ENCODE data around the gene GLI3. TPM values are rescaled to one million over a fixed set of nuclear protein-coding genes. Genes with fewer than 3 reads are reported as not detected.

GLI3 gene
- total RNA-seq, 1 donor from 2014 or later = 136 TPM

GRCh38 chr7:42236266-42236975 lies 588 bp downstream of the GLI3 start:
- H3K36me3 Mint-ChIP-seq (ENCODE audit: low read depth) = peaks cover 3% of the 10 kb centered on the region
- peaks cover 71% of the 10 kb centered on the region for H3K4me1 Mint-ChIP-seq
- no peak for TF ChIP-seq CTCF (conservative IDR thresholded peaks at IDR 0.05)
- no peaks in the 10 kb centered on the region for H3K27me3 Mint-ChIP-seq (ENCODE audit: low read depth)
- no peaks in the 10 kb centered on the region for H3K9me3 Mint-ChIP-seq
- H3K27ac Mint-ChIP-seq (ENCODE audit: unreplicated experiment) = peak overlapping the region; percentile 96
- peak; percentile 55 for DNase-seq (ENCODE audit: low read depth, low spot score)
- peak overlapping the region; percentile 96 for H3K4me3 Mint-ChIP-seq

GRCh38 chr7:42235741-42236161 lies 1.3 kb downstream of the GLI3 start:
- peaks cover 3% of the 10 kb centered on the region for H3K36me3 Mint-ChIP-seq (ENCODE audit: low read depth)
- no peak for DNase-seq (ENCODE audit: low read depth, low spot score)
- peak overlapping the region; percentile 96 for H3K4me3 Mint-ChIP-seq
- H3K9me3 Mint-ChIP-seq = no peaks in the 10 kb centered on the region
- peak overlapping the region; percentile 96 for H3K27ac Mint-ChIP-seq (ENCODE audit: unreplicated experiment)
- H3K4me1 Mint-ChIP-seq = peaks cover 75% of the 10 kb centered on the region
- H3K27me3 Mint-ChIP-seq (ENCODE audit: low read depth) = no peaks in the 10 kb centered on the region
- TF ChIP-seq CTCF (conservative IDR thresholded peaks at IDR 0.05) = no peak

- no peak for DNase-seq (ENCODE audit: low read depth, low spot score)
- no peak for TF ChIP-seq CTCF (conservative IDR thresholded peaks at IDR 0.05)
- Mint-ChIP-seq H3K9me3 (no peaks in the 10 kb centered on the region), H3K27me3 (ENCODE audit: low read depth) (no peaks in the 10 kb centered on the region), H3K4me3 (peak overlapping the region; percentile 96), H3K27ac (ENCODE audit: unreplicated experiment) (no peak overlapping the region), H3K4me1 (peaks cover 76% of the 10 kb centered on the region), H3K36me3 (ENCODE audit: low read depth) (peaks cover 3% of the 10 kb centered on the region)
These were observed 2.3 kb downstream of the GLI3 start for GRCh38 chr7:42234736-42235135.

- Mint-ChIP-seq H3K4me1 (peaks cover 76% of the 10 kb centered on the region), H3K27ac (ENCODE audit: unreplicated experiment) (peak overlapping the region; percentile 38), H3K27me3 (ENCODE audit: low read depth) (no peaks in the 10 kb centered on the region), H3K9me3 (no peaks in the 10 kb centered on the region), H3K36me3 (ENCODE audit: low read depth) (peaks cover 3% of the 10 kb centered on the region), H3K4me3 (peak overlapping the region; percentile 96)
- DNase-seq (ENCODE audit: low read depth, low spot score) = no peak
- TF ChIP-seq CTCF (conservative IDR thresholded peaks at IDR 0.05) = no peak
These were observed 3.2 kb downstream of the GLI3 start for GRCh38 chr7:42233695-42234331.

- no peaks in the 10 kb centered on the region for H3K9me3 Mint-ChIP-seq
- peaks cover 76% of the 10 kb centered on the region for H3K4me1 Mint-ChIP-seq
- TF ChIP-seq CTCF (conservative IDR thresholded peaks at IDR 0.05) = no peak
- H3K36me3 Mint-ChIP-seq (ENCODE audit: low read depth) = peaks cover 3% of the 10 kb centered on the region
- peak overlapping the region; percentile 96 for H3K4me3 Mint-ChIP-seq
- no peak overlapping the region for H3K27ac Mint-ChIP-seq (ENCODE audit: unreplicated experiment)
- no peaks in the 10 kb centered on the region for H3K27me3 Mint-ChIP-seq (ENCODE audit: low read depth)
- DNase-seq (ENCODE audit: low read depth, low spot score) = no peak
These were observed 3.8 kb downstream of the GLI3 start for GRCh38 chr7:42233171-42233570.

Data from neural crest cell (in vitro differentiated cells).